ENCODE measurements around the gene DNAL1. TPM values are rescaled to one million over a fixed set of nuclear protein-coding genes. Genes with fewer than 3 reads are reported as not detected.

DNAL1 gene
- total RNA-seq, 2 donors from 2014 or later: 8.5 to 10.0 TPM

DNA sequence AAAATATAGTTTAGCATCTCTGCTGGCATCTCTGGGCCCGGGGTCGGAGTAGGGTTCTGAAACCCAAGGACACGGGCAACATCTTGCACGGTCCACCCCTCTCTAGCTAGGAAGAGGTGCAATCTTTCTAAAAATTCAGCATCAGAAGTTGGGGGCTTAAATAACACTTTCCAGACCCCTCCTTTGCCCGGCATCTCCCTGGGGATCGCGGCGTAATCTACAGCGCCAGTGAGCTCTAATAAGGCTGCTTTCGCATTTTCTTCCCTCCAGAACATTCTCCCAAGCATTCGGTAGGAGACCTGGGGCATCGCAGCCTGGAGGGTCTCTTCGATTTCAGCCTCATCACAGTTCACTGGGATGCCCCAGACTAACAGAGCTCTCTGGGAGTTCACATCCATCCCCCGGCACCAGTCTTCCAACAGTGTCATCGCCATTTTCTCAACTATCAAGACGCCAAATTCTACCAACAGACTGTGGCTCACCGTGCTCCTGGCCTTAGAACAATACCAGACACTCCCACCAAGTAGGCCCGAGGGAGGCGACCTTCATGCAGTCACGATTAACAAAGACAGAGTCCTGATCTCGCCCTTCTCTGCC, 68.5 kb downstream of the DNAL1 start:
- Histone ChIP-seq H3K27me3 (replicated peaks; ENCODE audit: insufficient read depth) (no peaks in the 10 kb centered on the region), H3K36me3 (no peaks in the 10 kb centered on the region), H3K4me1 (replicated peaks) (peaks cover 11% of the 10 kb centered on the region), H3K9me3 (no peaks in the 10 kb centered on the region), H3K4me3 (peak overlapping the region; percentile 77), H3K27ac (peak overlapping the region; percentile 87 to 91)
- intact Hi-C loops (cut with DNase I): loop anchor here (5.0 kb wide), 1 partner anchor 81 kb away; no protein-coding TSS in a partner anchor
- no peak for DNase-seq (ENCODE audit: low spot score)
- WGBS: 8% methylated on average over 21 of the region's 21 CpGs
- TF ChIP-seq, protein P1, sequence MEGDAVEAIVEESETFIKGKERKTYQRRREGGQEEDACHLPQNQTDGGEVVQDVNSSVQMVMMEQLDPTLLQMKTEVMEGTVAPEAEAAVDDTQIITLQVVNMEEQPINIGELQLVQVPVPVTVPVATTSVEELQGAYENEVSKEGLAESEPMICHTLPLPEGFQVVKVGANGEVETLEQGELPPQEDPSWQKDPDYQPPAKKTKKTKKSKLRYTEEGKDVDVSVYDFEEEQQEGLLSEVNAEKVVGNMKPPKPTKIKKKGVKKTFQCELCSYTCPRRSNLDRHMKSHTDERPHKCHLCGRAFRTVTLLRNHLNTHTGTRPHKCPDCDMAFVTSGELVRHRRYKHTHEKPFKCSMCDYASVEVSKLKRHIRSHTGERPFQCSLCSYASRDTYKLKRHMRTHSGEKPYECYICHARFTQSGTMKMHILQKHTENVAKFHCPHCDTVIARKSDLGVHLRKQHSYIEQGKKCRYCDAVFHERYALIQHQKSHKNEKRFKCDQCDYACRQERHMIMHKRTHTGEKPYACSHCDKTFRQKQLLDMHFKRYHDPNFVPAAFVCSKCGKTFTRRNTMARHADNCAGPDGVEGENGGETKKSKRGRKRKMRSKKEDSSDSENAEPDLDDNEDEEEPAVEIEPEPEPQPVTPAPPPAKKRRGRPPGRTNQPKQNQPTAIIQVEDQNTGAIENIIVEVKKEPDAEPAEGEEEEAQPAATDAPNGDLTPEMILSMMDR (IDR thresholded peaks at IDR 0.05): no peak
- TF ChIP-seq POLR2A (IDR thresholded peaks at IDR 0.05) (no peak), POLR2AphosphoS5 (IDR thresholded peaks at IDR 0.05) (no peak)

- Histone ChIP-seq H3K4me1 (replicated peaks) (peaks cover 11% of the 10 kb centered on the region), H3K27me3 (replicated peaks; ENCODE audit: insufficient read depth) (no peaks in the 10 kb centered on the region), H3K9me3 (no peaks in the 10 kb centered on the region), H3K4me3 (peak within 1 kb of the TSS; percentile 77), H3K27ac (peak within 1 kb of the TSS; percentile 87 to 91), H3K36me3 (peaks cover 3% of the 10 kb centered on the region in 2 donors)
- TF ChIP-seq POLR2A (IDR thresholded peaks at IDR 0.05) (peak; percentile 82), POLR2AphosphoS5 (IDR thresholded peaks at IDR 0.05) (no peak)
- intact Hi-C loops (cut with DNase I): loop anchor here (5.0 kb wide), 1 partner anchor 82 kb away; no protein-coding TSS in a partner anchor
- DNase-seq (ENCODE audit: low spot score): peak; percentile 84
- WGBS: under 1% methylated on average over 110 of the region's 113 CpGs
Observed at GRCh38 chr14:73713803-73714655, 69.2 kb downstream of the DNAL1 start, which contains the start of gene PNMA1. Gene PNMA1 (minus strand): TSS chr14:73714384. CDS start chr14:73713639, 745 bp downstream.

DNA sequence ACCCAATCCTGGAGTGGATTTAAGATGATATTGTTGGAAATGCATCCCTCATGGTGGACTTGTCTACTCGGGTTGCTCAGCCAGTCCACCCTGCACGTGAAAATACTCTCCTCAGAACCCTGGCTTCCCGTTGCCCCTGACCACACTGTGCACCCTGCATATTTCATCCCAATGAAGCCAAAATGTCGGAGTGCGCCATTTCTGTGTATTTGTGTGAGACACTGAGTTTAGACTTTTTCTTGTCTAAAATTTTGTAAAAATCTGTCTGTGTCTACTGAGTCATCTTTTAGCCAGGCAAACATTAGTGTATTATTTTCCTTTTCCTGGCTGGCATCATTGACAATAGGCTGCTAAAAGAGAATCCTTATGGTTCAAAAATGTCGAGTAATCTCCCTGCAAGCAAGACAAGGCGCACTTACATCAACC, 69.9 kb downstream of the DNAL1 start:
- DNase-seq (ENCODE audit: low spot score): no peak
- Histone ChIP-seq H3K27ac (peak overlapping the region; percentile 87 to 91), H3K36me3 (peaks cover 4 to 6% of the 10 kb centered on the region in 2 donors), H3K4me1 (replicated peaks) (peaks cover 11% of the 10 kb centered on the region), H3K27me3 (replicated peaks; ENCODE audit: insufficient read depth) (no peaks in the 10 kb centered on the region), H3K4me3 (peak overlapping the region in 1 of 2 donors; percentile 77), H3K9me3 (no peaks in the 10 kb centered on the region)
- WGBS: 48% methylated on average over 7 of the region's 7 CpGs
- intact Hi-C loops (cut with DNase I): loop anchor here (5.0 kb wide), 2 partner anchors 52 to 82 kb away; no protein-coding TSS in a partner anchor
- TF ChIP-seq POLR2A (IDR thresholded peaks at IDR 0.05) (no peak), POLR2AphosphoS5 (IDR thresholded peaks at IDR 0.05) (no peak)
- TF ChIP-seq, protein P1 (IDR thresholded peaks at IDR 0.05): no peak

DNA sequence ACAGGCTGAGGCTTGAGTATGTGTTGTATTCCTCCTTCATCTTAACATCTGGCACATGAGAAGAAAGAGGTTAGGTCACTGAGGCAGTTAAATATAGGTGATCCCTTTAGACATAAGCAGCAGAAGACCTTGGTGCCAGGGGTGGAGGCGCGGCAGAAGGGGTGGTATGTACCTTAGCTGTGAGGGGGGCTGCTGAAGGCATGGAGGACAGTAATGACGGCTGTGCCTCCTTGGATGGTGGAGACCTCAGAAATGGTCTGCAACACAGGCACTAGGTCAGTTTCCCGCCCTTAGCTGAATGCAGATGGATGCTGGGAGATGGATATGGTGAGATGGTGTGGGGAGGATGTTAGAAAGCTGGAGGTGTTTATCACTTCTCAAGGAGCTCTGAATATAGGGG, 70.9 kb downstream of the DNAL1 start:
- WGBS: 90% methylated on average over 4 of the region's 4 CpGs
- DNase-seq (ENCODE audit: low spot score): no peak
- TF ChIP-seq POLR2A (IDR thresholded peaks at IDR 0.05): no peak
- peaks cover 4 to 6% of the 10 kb centered on the region in 2 donors for H3K36me3 ChIP-seq
- peaks cover 11% of the 10 kb centered on the region for H3K4me1 ChIP-seq (replicated peaks)
- H3K27ac ChIP-seq: no peak overlapping the region
- no peak overlapping the region for H3K4me3 ChIP-seq
- intact Hi-C loops (cut with DNase I): loop anchor here (5.0 kb wide), 1 partner anchor 53 kb away; no protein-coding TSS in a partner anchor
- no peaks in the 10 kb centered on the region for H3K27me3 ChIP-seq (replicated peaks; ENCODE audit: insufficient read depth)
- H3K9me3 ChIP-seq: no peaks in the 10 kb centered on the region

DNA sequence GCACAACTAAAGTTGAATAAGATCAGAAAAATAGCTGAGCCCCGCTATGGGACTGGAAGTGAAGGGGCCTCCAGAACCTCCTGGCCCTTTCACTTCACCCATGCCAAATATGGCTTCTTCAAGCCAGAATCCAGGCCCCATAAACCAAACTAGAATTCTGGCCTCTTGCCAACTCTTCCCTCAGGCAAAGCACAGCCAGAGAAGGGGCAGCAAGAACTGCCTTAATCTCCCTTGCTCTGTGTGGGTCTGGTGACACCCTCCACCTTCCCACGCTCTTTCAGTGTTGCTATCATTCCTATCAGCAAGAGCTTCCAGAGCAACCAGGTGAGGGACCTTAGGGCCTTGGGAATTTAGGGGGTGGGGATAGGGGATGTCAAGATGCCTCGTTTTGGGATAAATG, 72.5 kb downstream of the DNAL1 start:
- 57% methylated on average over 3 of the region's 3 CpGs for WGBS
- Histone ChIP-seq H3K27me3 (replicated peaks; ENCODE audit: insufficient read depth) (no peaks in the 10 kb centered on the region), H3K4me1 (replicated peaks) (peaks cover 11% of the 10 kb centered on the region), H3K9me3 (no peaks in the 10 kb centered on the region), H3K27ac (peak overlapping the region; percentile 45 to 61), H3K4me3 (no peak overlapping the region), H3K36me3 (peaks cover 9% of the 10 kb centered on the region in 2 donors)
- TF ChIP-seq POLR2AphosphoS5 (IDR thresholded peaks at IDR 0.05) (no peak), POLR2A (IDR thresholded peaks at IDR 0.05) (no peak)
- TF ChIP-seq, protein P1 (IDR thresholded peaks at IDR 0.05): no peak
- intact Hi-C loops (cut with DNase I): loop anchor here (5.0 kb wide), 1 partner anchor 55 kb away; no protein-coding TSS in a partner anchor
- no peak for DNase-seq (ENCODE audit: low spot score)

Measured in prostate gland (tissue), 2 donors.